HCT116 (cell line): ENCODE measurements around the gene GASK1A. TPM values are rescaled to one million over a fixed set of nuclear protein-coding genes. Genes with fewer than 3 reads are reported as not detected.

Experiments used
- ATAC-seq: fragments of 200-7000 bp; cut with Tn5 transposase; 2 replicates; pipeline ENCODE4 v1.9.1; 2020; ENCODE audit warnings: mild to moderate bottlenecking, moderate library complexity
- BruUV-seq: library from RNA; stranded (reverse); fragments of 400-500 nt; replicated peaks from 2 replicates; lab custom pipeline; 2021; lab: Mats Ljungman, UMichigan
- CTCF ChIA-PET: fragments of 300-600 bp; sonication (Branson Sonifier 250); formaldehyde crosslinking; loops from one replicate; lab custom pipeline; 2021; ENCODE audit warnings: antibody characterized with exemption; lab: Charles Lee
- POLR2A ChIA-PET: fragments of 300-600, 350-600 bp; sonication (Branson Sonifier 250); formaldehyde crosslinking; loops from one replicate; lab custom pipeline; 2021; ENCODE audit warnings: antibody characterized with exemption; lab: Charles Lee
- RAD21 ChIA-PET, 2 experiments: fragments of 300-600 bp; sonication (Branson Sonifier 250); formaldehyde crosslinking; loops; one replicate each; lab custom pipeline; 2023; ENCODE audit warnings: low total read pairs in 2 of 2; ENCODE audit not compliant: uncharacterized antibody in 2 of 2, unreplicated experiment in 2 of 2, low non-redundant PET in 1 of 2; lab: Charles Lee
- DNase-seq: peaks from one replicate; pipeline ENCODE4 v3.0.0-alpha.2; 2010; ENCODE audit warnings: low read depth, low spot score
- H2AFZ ChIP-seq: fragments of 200-600 bp; shearing (Covaris generic), sonication (generic); 2 replicates; pipeline ENCODE4 v1.6.1; 2017; ENCODE audit warnings: low read depth, mixed run types, mixed read lengths, antibody characterized with exemption, low read length; ENCODE audit not compliant: poor library complexity, severe bottlenecking
- H3K27ac ChIP-seq: 2 replicates; pipeline ENCODE4 v1.5.1; 2012; ENCODE audit warnings: low read depth, low read length
- H3K27me3 ChIP-seq: fragments of 200-600 bp; sonication (generic); 2 replicates; pipeline ENCODE4 v1.6.1; 2016; ENCODE audit warnings: mixed run types, low read length, mixed read lengths; ENCODE audit not compliant: insufficient read depth
- H3K36me3 ChIP-seq, 2 experiments: fragments of 200-500 bp in 1 of 2; fragments of 200-600 bp in 1 of 2; sonication (Bioruptor generic) in 1 of 2; sonication (generic) in 1 of 2; 2 replicates each; pipeline versions ENCODE4 v1.5.1 to v1.6.1; 2014 to 2016; ENCODE audit warnings: low read length in 2 of 2, inconsistent platforms in 1 of 2, mixed read lengths in 1 of 2, mixed run types in 1 of 2; ENCODE audit not compliant: insufficient read depth in 2 of 2, control insufficient read depth in 1 of 2
- H3K4me1 ChIP-seq, 2 experiments: fragments of 200-600 bp in 1 of 2; sonication (generic) in 1 of 2; 2 replicates each; pipeline versions ENCODE4 v1.5.1 to v1.6.1; 2012 to 2017; ENCODE audit warnings: low read length in 2 of 2, inconsistent platforms in 1 of 2, mild to moderate bottlenecking in 1 of 2, mixed read lengths in 1 of 2, mixed run types in 1 of 2, moderate library complexity in 1 of 2; ENCODE audit not compliant: insufficient read depth in 2 of 2, control insufficient read depth in 1 of 2
- H3K4me2 ChIP-seq: fragments of 200-600 bp; sonication (generic); 2 replicates; pipeline ENCODE4 v1.6.1; 2017; ENCODE audit warnings: mixed run types, low read length, mixed read lengths
- H3K4me3 ChIP-seq, 2 experiments: fragments of 200-600 bp in 1 of 2; sonication (generic) in 1 of 2; replicated peaks in 1 of 2; 2 replicates each; pipeline ENCODE4 v1.5.1; 2011 to 2016; ENCODE audit warnings: low read length in 2 of 2, control low read depth in 1 of 2, low read depth in 1 of 2, mild to moderate bottlenecking in 1 of 2, mixed read lengths in 1 of 2, mixed run types in 1 of 2
- H3K79me2 ChIP-seq: fragments of 200-600 bp; sonication (generic); 2 replicates; pipeline ENCODE4 v1.6.1; 2017; ENCODE audit warnings: mild to moderate bottlenecking, mixed run types, low read length, moderate library complexity, mixed read lengths; ENCODE audit not compliant: insufficient read depth
- H3K9ac ChIP-seq: fragments of 200-600 bp; sonication (generic); 2 replicates; pipeline ENCODE4 v1.6.1; 2016; ENCODE audit warnings: low read length, mixed read lengths
- H3K9me2 ChIP-seq: fragments of 200-600 bp; sonication (generic), shearing (Covaris generic); 2 replicates; pipeline ENCODE4 v1.6.1; 2017; ENCODE audit warnings: mixed run types, mild to moderate bottlenecking, moderate library complexity; ENCODE audit not compliant: insufficient read depth
- H3K9me3 ChIP-seq, 2 experiments: fragments of 200-500 bp in 1 of 2; fragments of 200-600 bp in 1 of 2; sonication (Bioruptor generic) in 1 of 2; sonication (generic) in 1 of 2; 2 replicates each; pipeline ENCODE4 v1.6.1; 2014 to 2017; ENCODE audit warnings: low read length in 2 of 2, mixed read lengths in 2 of 2, inconsistent platforms in 1 of 2, low read depth in 1 of 2, mild to moderate bottlenecking in 1 of 2, mixed run types in 1 of 2, moderate library complexity in 1 of 2; ENCODE audit not compliant: control insufficient read depth in 1 of 2, insufficient read depth in 1 of 2
- H4K20me1 ChIP-seq: fragments of 200-600 bp; sonication (generic), shearing (Covaris generic); 2 replicates; pipeline ENCODE4 v1.6.1; 2017; ENCODE audit warnings: mixed run types, mild to moderate bottlenecking, moderate library complexity; ENCODE audit not compliant: insufficient read depth
- EGR1 ChIP-seq: IDR thresholded peaks from 2 replicates; pipeline ENCODE4 v1.6.1; 2012; ENCODE audit warnings: low read depth
- EZH2phosphoT487 ChIP-seq: fragments of 200-600 bp; IDR thresholded peaks from 2 replicates; pipeline ENCODE4 v1.6.1; 2018; ENCODE audit warnings: antibody characterized with exemption, borderline replicate concordance
- FOSL1 ChIP-seq: IDR thresholded peaks from 2 replicates; pipeline ENCODE4 v1.6.1; 2012; ENCODE audit warnings: low read depth
- POLR2A ChIP-seq: IDR thresholded peaks from 2 replicates; pipeline ENCODE4 v1.7.0; 2011; ENCODE audit warnings: borderline replicate concordance; ENCODE audit not compliant: insufficient read depth, insufficient read length; ENCODE audit errors: extremely low read depth
- POLR2AphosphoS5 ChIP-seq: IDR thresholded peaks from 2 replicates; pipeline ENCODE4 v1.6.1; 2011; ENCODE audit warnings: mild to moderate bottlenecking, low read depth, low read length, moderate library complexity
- SRF ChIP-seq: IDR thresholded peaks from 2 replicates; pipeline ENCODE4 v1.6.1; 2012; ENCODE audit warnings: low read depth
- TCF7L2 ChIP-seq: IDR thresholded peaks from 2 replicates; pipeline ENCODE4 v1.7.0; 2011; ENCODE audit warnings: borderline replicate concordance, inconsistent platforms; ENCODE audit not compliant: insufficient read depth, insufficient read length; ENCODE audit errors: extremely low read depth
- YY1 ChIP-seq: IDR thresholded peaks from 2 replicates; pipeline ENCODE4 v1.6.1; 2011; ENCODE audit warnings: low read length, low read depth, moderate library complexity, mild to moderate bottlenecking; ENCODE audit not compliant: insufficient replicate concordance; ENCODE audit errors: extremely low read depth
- ZFX ChIP-seq: fragments of 450-650 bp; IDR thresholded peaks from 2 replicates; pipeline ENCODE4 v1.6.1; 2017
- ZNF274 ChIP-seq: fragments of 200-500 bp; sonication (Bioruptor generic); IDR thresholded peaks from 2 replicates; pipeline ENCODE4 v1.6.1; 2014; ENCODE audit warnings: mild to moderate bottlenecking, low read depth, low read length, inconsistent platforms
- intact Hi-C: fragments of 100-400 bp; cut with micrococcal nuclease; formaldehyde crosslinking; loops from 2 replicates; pipeline ENCODE4 v1.10.0; 2022
- total RNA-seq: library from RNA; stranded (reverse); gene quantifications from one replicate; pipeline ENCODE4 v1.2.1, GENCODE V29; 2021; ENCODE audit not compliant: unreplicated experiment
- TF ChIP-seq, protein P1 (sequence below): IDR thresholded peaks from 2 replicates; pipeline ENCODE4 v1.6.1; 2012
- TF ChIP-seq, protein P2 (sequence below): IDR thresholded peaks from 2 replicates; pipeline ENCODE4 v1.6.1; 2011; ENCODE audit warnings: mild to moderate bottlenecking, low read length, moderate library complexity; ENCODE audit not compliant: insufficient replicate concordance; ENCODE audit errors: extremely low read depth

Gene GASK1A
- total RNA-seq, 1 experiment from 2014 or later: 1.0 TPM

DNA sequence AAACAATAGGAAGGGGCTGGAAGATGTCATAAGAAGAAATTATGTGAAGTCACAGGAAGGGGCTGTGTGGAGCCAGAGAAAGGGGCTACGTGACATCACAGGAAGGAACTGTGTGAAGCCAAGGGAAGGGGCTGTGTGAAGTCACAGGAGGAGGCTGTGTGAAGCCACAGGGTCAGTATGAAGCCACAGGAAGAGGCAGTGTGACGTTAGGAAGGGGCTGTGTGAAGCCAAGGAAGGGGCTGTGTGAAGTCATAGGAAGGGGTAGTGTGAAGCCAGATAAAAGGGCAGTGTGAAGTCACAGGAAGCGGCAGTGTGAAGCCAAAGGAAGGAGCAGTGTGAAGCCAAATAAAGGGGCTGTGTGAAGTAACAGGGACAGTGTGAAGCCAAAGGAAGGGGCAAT, 32.5 kb downstream of the GASK1A start (continued):
- TF ChIP-seq, protein P1, sequence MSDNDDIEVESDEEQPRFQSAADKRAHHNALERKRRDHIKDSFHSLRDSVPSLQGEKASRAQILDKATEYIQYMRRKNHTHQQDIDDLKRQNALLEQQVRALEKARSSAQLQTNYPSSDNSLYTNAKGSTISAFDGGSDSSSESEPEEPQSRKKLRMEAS: no peak
- TF ChIP-seq SRF: no peak
- TF ChIP-seq FOSL1: no peak
- TF ChIP-seq, protein P2, sequence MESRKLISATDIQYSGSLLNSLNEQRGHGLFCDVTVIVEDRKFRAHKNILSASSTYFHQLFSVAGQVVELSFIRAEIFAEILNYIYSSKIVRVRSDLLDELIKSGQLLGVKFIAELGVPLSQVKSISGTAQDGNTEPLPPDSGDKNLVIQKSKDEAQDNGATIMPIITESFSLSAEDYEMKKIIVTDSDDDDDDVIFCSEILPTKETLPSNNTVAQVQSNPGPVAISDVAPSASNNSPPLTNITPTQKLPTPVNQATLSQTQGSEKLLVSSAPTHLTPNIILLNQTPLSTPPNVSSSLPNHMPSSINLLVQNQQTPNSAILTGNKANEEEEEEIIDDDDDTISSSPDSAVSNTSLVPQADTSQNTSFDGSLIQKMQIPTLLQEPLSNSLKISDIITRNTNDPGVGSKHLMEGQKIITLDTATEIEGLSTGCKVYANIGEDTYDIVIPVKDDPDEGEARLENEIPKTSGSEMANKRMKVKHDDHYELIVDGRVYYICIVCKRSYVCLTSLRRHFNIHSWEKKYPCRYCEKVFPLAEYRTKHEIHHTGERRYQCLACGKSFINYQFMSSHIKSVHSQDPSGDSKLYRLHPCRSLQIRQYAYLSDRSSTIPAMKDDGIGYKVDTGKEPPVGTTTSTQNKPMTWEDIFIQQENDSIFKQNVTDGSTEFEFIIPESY: no peak

DNA sequence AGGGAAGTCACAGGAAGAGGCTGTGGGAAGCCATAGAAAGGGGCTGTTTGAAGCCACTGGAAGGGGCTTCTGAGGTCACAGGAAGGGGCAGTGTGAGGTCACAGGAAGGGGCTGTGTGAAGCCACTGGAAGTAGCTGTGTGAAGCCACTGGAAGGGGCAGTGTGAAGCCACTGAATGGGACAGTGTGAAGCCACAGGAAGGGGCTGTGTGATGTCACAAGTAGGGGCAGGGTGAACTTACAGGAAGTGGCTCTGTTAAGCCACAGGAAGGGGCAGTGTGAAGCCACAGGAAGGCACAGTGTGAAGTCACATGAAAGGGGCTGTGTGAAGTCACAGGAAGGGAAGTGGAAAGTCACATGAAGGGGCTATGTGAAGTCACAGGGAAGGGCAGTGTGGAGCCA, 33.1 kb downstream of the GASK1A start:
- no peaks in the 10 kb centered on the region for H3K79me2 ChIP-seq
- intact Hi-C loops: no loop called here
- CTCF ChIA-PET: no interaction called here

More for the DNA sequence above, 33.1 kb downstream of the GASK1A start:
- Histone ChIP-seq H3K4me2 (no peak overlapping the region), H4K20me1 (no peaks in the 10 kb centered on the region), H3K4me1 (peaks cover 0 to 8% of the 10 kb centered on the region in 2 experiments; a peak in 1 of 4 replicates), H2AFZ (no peak overlapping the region), H3K27ac (no peak overlapping the region), H3K9me2 (no peaks in the 10 kb centered on the region), H3K4me3 (no peak overlapping the region), H3K9me3 (no peaks in the 10 kb centered on the region), H3K36me3 (no peaks in the 10 kb centered on the region), H3K27me3 (no peaks in the 10 kb centered on the region), H3K9ac (no peak overlapping the region)
- TF ChIP-seq POLR2A (no peak), EZH2phosphoT487 (no peak), POLR2AphosphoS5 (no peak), YY1 (no peak), ZFX (no peak), FOSL1 (no peak), TCF7L2 (no peak), EGR1 (no peak), ZNF274 (no peak)
- TF ChIP-seq, protein P1: no peak
- DNase-seq (no peak), ATAC-seq (peak; percentile 20; the same call in 1 of the 2 replicates)
- ChIA-PET RAD21 (no interaction called here), POLR2A (no interaction called here)
- BruUV-seq: no TSS peak
